ENCODE results near the gene PLIN4.

The PLIN4 gene

DNA sequence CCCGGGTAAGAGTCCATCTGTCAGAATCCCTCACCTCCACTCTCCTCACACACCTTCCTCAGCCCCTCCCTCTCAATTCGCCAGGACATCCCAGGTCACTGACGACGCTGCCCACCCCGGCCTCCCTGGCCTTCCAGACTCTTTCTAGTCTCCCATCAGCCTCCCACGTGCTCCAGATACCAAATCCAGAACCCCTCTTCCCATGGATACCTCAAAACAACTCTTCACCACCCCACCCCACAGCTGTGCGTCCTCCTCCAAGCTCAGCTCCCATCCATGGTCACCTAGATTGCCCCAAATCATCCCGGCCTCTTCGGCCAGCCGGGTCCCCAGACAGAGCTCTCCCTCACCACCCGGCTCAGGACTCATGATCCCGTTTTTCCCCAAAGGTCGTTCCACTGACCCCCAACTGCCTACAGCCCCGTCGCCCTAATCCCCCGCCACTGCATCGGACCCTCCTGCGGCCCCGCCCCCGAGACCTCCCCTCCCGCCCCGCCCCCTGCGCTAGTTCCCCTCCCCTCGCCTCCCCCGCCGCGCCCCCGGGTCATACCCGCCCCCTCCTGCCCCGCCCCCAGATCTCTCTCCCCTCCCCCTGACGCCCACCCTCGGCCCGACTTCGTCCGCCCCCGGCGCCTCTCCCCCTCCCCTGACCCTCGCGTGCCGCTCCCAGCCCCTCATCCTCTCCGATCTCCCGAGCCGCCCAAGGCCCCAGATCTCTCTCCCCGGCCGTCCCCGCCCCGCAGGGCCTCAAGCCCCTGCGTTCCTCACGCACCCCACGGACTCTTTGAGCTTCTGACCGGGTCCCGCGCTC, 61.2 kb downstream of the PLIN4 start:
- peak in 29 of 51 donors; percentile 12 to 77 (median 50) for DNase-seq

GRCh38 chr19:4456476-4456842, 61.8 kb downstream of the PLIN4 start:
- DNase-seq = peak in 18 of 51 donors; percentile 12 to 58 (median 34)

DNA sequence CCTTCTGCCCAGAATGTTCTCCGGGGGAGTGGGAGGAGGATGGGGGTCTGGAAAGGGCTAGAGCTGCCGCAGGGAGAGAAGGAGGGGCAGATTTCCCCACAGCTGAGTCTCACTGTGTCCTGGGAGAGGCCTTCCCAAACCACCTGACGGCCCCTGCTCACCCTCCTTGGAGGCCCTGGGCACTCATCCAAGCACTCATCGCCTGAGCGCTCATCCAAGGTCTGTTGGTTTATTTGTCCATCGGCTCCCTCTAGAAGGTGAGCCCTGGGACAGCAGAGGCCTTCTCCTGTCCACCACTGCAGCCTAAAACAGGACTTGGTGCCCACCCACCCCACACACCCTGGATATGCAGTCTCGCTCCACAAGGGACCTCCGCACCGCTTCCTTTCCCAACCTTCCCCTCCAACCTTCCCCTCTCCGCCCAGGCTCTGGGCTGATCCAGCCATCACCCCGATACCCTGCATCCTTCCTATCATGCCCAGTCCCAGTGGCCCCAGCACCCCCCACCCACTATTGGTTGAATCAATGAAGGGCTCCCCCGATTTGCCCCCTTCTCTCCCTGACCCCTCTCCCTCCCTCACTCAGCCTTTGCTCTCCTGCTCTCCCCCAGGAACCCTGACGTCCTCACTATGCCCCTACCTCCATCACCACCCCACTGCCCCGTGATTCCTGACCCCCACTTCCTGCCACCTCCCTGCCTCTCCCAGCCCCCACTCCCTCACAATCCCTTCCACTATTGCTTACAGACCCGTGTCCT, 62.4 kb downstream of the PLIN4 start:
- DNase-seq = peak in 24 of 51 donors; percentile 3 to 69 (median 28)

GRCh38 chr19:4454747-4455718, 63.3 kb downstream of the PLIN4 start:
- DNase-seq = no peak

- DNase-seq = no peak
These were observed 64.8 kb downstream of the PLIN4 start for GRCh38 chr19:4453232-4454179.

- DNase-seq = no peak
These were observed 65.9 kb downstream of the PLIN4 start for GRCh38 chr19:4452230-4452990.

Measured in hypothalamus (tissue), 51 donors.